ENCODE data around the gene TTC3. TPM values are rescaled to one million over a fixed set of nuclear protein-coding genes. Genes with fewer than 3 reads are reported as not detected.
A peak's percentile ranks its signal among the peaks of the same experiment; 100 is the strongest.

The TTC3 gene
- total and polyA plus RNA-seq, 9 of the 15 experiments (the other 6 are each of a cell fraction or from before 2014, with no cell fraction given), result 17.5 to 92.0 (median 59.5) TPM

DNA sequence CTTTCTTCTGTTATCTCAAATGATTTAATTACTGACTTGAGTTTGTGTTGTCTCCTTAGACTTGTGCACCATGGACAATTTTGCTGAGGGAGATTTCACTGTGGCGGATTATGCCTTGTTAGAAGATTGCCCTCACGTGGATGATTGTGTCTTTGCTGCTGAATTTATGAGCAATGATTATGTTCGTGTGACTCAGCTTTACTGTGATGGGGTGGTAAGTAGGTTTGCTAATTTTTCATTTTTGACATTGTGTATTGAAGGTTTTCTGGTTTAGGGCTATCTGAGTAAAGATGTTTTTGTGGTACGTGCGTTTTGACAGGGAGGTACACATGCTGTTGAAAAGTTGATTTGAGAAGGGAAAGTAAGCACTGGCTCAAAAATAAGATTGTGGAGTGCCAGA, 14.1 kb downstream of the TTC3 start (continued):
- TF ChIP-seq, protein P1, sequence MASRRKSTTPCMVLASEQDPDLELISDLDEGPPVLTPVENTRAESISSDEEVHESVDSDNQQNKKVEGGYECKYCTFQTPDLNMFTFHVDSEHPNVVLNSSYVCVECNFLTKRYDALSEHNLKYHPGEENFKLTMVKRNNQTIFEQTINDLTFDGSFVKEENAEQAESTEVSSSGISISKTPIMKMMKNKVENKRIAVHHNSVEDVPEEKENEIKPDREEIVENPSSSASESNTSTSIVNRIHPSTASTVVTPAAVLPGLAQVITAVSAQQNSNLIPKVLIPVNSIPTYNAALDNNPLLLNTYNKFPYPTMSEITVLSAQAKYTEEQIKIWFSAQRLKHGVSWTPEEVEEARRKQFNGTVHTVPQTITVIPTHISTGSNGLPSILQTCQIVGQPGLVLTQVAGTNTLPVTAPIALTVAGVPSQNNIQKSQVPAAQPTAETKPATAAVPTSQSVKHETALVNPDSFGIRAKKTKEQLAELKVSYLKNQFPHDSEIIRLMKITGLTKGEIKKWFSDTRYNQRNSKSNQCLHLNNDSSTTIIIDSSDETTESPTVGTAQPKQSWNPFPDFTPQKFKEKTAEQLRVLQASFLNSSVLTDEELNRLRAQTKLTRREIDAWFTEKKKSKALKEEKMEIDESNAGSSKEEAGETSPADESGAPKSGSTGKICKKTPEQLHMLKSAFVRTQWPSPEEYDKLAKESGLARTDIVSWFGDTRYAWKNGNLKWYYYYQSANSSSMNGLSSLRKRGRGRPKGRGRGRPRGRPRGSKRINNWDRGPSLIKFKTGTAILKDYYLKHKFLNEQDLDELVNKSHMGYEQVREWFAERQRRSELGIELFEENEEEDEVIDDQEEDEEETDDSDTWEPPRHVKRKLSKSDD (conservative IDR thresholded peaks at IDR 0.05; ENCODE audit: low read length), result no peak
- TF ChIP-seq MEIS2 (IDR thresholded peaks at IDR 0.05; ENCODE audit: partially characterized antibody) (peak; percentile 94), ZC3H8 (IDR thresholded peaks at IDR 0.05) (no peak), CXXC5 (CRISPR knock-in tag; IDR thresholded peaks at IDR 0.05) (no peak), ZNF507 (tag; conservative IDR thresholded peaks at IDR 0.05) (no peak), NUFIP1 (IDR thresholded peaks at IDR 0.05; ENCODE audit: partially characterized antibody) (no peak), MTA1 (IDR thresholded peaks at IDR 0.05; ENCODE audit: borderline replicate concordance) (no peak; the same call in 1 of the 2 replicates), SRSF3 (IDR thresholded peaks at IDR 0.05; ENCODE audit: insufficient read depth, low read length) (no peak), SMARCE1 (IDR thresholded peaks at IDR 0.05) (peak; percentile 54; the same call in 1 of the 2 replicates), TSC22D4 (tag; IDR thresholded peaks at IDR 0.05) (no peak), ZNF778 (CRISPR knock-in tag; IDR thresholded peaks at IDR 0.05) (no peak), RBM15 (IDR thresholded peaks at IDR 0.05; ENCODE audit: insufficient read depth, low read length) (no peak), HEY1 (CRISPR knock-in tag; IDR thresholded peaks at IDR 0.05; ENCODE audit: borderline replicate concordance) (no peak), NFIX (CRISPR knock-in tag; IDR thresholded peaks at IDR 0.05; ENCODE audit: low read depth) (no peak), NRF1 (conservative IDR thresholded peaks at IDR 0.05 in 1 of 2, IDR thresholded peaks at IDR 0.05 in 1 of 2) (no peak), HDAC8 (tag; IDR thresholded peaks at IDR 0.05) (no peak), ZNF134 (CRISPR knock-in tag; conservative IDR thresholded peaks at IDR 0.05) (no peak), CAMTA2 (CRISPR knock-in tag; conservative IDR thresholded peaks at IDR 0.05) (no peak), CREB3 (tag; conservative IDR thresholded peaks at IDR 0.05; ENCODE audit: low read depth) (no peak), ILK (tag; IDR thresholded peaks at IDR 0.05; ENCODE audit: borderline replicate concordance, low read depth) (no peak), POLR2A (conservative IDR thresholded peaks at IDR 0.05) (no peak)
- TF ChIP-seq, protein P2, sequence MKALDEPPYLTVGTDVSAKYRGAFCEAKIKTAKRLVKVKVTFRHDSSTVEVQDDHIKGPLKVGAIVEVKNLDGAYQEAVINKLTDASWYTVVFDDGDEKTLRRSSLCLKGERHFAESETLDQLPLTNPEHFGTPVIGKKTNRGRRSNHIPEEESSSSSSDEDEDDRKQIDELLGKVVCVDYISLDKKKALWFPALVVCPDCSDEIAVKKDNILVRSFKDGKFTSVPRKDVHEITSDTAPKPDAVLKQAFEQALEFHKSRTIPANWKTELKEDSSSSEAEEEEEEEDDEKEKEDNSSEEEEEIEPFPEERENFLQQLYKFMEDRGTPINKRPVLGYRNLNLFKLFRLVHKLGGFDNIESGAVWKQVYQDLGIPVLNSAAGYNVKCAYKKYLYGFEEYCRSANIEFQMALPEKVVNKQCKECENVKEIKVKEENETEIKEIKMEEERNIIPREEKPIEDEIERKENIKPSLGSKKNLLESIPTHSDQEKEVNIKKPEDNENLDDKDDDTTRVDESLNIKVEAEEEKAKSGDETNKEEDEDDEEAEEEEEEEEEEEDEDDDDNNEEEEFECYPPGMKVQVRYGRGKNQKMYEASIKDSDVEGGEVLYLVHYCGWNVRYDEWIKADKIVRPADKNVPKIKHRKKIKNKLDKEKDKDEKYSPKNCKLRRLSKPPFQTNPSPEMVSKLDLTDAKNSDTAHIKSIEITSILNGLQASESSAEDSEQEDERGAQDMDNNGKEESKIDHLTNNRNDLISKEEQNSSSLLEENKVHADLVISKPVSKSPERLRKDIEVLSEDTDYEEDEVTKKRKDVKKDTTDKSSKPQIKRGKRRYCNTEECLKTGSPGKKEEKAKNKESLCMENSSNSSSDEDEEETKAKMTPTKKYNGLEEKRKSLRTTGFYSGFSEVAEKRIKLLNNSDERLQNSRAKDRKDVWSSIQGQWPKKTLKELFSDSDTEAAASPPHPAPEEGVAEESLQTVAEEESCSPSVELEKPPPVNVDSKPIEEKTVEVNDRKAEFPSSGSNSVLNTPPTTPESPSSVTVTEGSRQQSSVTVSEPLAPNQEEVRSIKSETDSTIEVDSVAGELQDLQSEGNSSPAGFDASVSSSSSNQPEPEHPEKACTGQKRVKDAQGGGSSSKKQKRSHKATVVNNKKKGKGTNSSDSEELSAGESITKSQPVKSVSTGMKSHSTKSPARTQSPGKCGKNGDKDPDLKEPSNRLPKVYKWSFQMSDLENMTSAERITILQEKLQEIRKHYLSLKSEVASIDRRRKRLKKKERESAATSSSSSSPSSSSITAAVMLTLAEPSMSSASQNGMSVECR (CRISPR knock-in tag; IDR thresholded peaks at IDR 0.05), result no peak
